AG04450 (cell line): ENCODE data around the gene ERO1B. TPM values are rescaled to one million over a fixed set of nuclear protein-coding genes. Genes with fewer than 3 reads are reported as not detected.

Experiments used
- CTCF ChIA-PET: fragments of 300-600, 350-600 bp; formaldehyde crosslinking; extraction: SDS; loops from one replicate; lab custom pipeline; 2022; ENCODE audit warnings: antibody characterized with exemption, inconsistent platforms; lab: Charles Lee
- POLR2A ChIA-PET: fragments of 350-600 bp; formaldehyde crosslinking; extraction: SDS; loops from one replicate; lab custom pipeline; 2021; ENCODE audit warnings: antibody characterized with exemption, inconsistent platforms; lab: Yijun Ruan, JAX
- DNase-seq: peaks from one replicate; pipeline ENCODE4 v3.0.0-alpha.2; 2011; ENCODE audit warnings: low read depth, low spot score
- H3K27ac ChIP-seq: one replicate; pipeline ENCODE4 v1.5.1; 2012; ENCODE audit warnings: low read depth, low read length, control low read depth
- H3K27me3 ChIP-seq: one replicate; pipeline ENCODE4 v1.6.0; 2012; ENCODE audit warnings: low read length; ENCODE audit not compliant: control insufficient read depth, insufficient read depth
- H3K4me3 ChIP-seq: 2 replicates; pipeline ENCODE4 v1.5.1; 2011; ENCODE audit warnings: mild to moderate bottlenecking, low read depth, low read length, control low read depth
- H3K9me3 ChIP-seq: 2 replicates; pipeline ENCODE4 v1.5.1; 2012; ENCODE audit warnings: low read length; ENCODE audit not compliant: control insufficient read depth, insufficient read depth
- CTCF ChIP-seq: IDR thresholded peaks from 2 replicates; pipeline ENCODE4 v1.5.1; 2011; ENCODE audit warnings: low read depth, low read length, control low read depth, inconsistent platforms
- polyA plus RNA-seq: library from polyadenylated mRNA; depleted of rRNA; stranded (reverse); fragments of >200 nt; gene quantifications from 2 replicates; pipeline ENCODE4 v1.2.3, GENCODE V29; 2011

ERO1B gene
- polyA plus RNA-seq, 1 experiment, result 2.2 TPM

DNA sequence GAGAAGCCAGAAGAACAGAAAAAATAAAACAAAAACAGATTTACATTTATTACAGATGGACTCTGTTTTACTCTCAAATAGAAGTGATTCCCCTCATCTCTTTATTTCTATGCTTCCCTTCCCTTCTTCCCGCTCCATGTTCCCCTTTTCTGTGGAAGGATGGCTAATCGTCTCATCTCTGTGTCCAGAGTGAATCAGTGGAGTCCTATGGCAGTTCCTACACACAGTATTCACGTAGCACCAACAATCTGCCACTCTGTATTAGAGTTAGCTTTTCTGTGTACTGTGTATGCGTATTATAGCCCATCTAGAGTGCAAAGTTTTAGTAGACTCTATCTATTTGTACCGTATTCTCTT lies 6.8 kb upstream of the ERO1B start:
- no peak for TF ChIP-seq CTCF
- Histone ChIP-seq H3K9me3 (no peaks in the 10 kb centered on the region), H3K4me3 (no peak overlapping the region), H3K27ac (no peak overlapping the region), H3K27me3 (peaks cover 10% of the 10 kb centered on the region)
- ChIA-PET POLR2A (no interaction called here), CTCF (no interaction called here)
- no peak for DNase-seq

DNA sequence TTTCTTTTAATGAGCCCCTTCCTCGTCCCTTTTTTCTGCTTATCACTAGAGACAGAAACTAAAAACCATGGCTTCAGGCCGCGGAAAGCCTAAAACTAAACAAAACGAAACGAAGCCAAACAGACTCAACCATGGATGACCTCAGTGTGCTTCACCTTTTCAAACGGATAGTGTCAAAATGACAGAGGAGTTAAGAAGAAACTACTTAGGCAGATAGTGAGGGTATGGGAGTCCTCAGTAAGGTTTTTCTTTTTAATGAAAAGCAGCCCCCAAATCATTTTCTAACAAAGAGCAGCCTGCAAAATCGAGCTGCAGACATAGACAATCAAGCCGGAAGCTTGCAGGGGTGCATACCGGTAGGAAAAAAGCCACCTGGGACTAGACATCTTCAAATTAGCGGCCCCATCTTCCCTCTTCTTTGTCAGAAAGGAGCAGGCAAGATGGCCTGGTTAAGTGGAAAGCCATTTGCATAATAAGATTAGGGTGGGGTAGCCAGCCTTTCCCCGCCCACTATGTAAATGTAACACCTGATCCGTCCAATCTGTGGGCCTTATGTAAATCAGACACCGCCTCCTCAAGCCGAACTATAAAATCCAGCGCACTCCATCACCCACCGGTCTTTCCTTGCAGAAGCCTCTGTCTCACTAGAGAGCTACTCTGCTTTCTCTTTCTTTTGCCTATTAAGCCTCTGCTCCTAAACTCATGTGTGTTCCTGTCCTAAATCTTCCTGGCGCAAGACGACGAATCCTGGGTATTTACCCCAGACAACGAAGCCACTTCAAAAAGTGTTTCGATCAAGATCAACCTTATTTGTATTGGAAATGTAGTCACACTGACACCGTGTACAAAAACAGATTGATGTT lies 6.2 kb upstream of the ERO1B start:
- no peak overlapping the region for H3K27ac ChIP-seq
- POLR2A ChIA-PET, result no interaction called here
- no peaks in the 10 kb centered on the region for H3K9me3 ChIP-seq
- no peak for DNase-seq
- peaks cover 14% of the 10 kb centered on the region for H3K27me3 ChIP-seq
- TF ChIP-seq CTCF, result no peak
- H3K4me3 ChIP-seq, result no peak overlapping the region
- CTCF ChIA-PET, result no interaction called here

GRCh38 chr1:236287356-236287755 lies 5.6 kb upstream of the ERO1B start:
- Histone ChIP-seq H3K27ac (no peak overlapping the region), H3K27me3 (peaks cover 16% of the 10 kb centered on the region), H3K9me3 (no peaks in the 10 kb centered on the region), H3K4me3 (no peak overlapping the region)
- no peak for TF ChIP-seq CTCF
- ChIA-PET POLR2A (no interaction called here), CTCF (no interaction called here)
- DNase-seq, result no peak

DNA sequence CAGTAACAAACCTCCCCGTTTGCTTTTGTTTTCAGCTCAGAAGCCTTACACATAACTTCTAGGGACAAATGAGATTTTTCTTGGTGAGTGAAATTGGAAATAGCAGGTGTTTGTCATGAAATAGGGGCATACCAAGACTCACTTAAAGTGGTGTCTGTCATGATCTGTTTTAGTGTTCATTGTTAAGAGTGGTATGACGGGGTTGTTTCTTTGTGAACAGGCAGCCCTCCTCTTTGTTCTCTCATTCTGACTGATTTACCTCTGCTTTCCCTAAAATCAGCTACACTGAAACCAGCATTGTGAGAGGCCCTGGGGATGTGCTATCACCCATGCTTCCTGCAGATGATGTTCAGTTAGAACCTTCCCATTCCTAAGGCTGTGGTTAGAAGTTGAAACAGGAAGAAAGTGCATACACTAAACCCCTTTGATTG lies 2.5 kb upstream of the ERO1B start:
- no peak for DNase-seq

More for the DNA sequence above, 2.5 kb upstream of the ERO1B start:
- Histone ChIP-seq H3K27me3 (peaks cover 16% of the 10 kb centered on the region), H3K9me3 (no peaks in the 10 kb centered on the region; the same call in 1 of the 2 replicates), H3K27ac (no peak overlapping the region), H3K4me3 (no peak overlapping the region)
- ChIA-PET POLR2A (no interaction called here), CTCF (interaction anchor here (1.1 to 1.9 kb wide), 2 partner anchors 121 to 176 kb away, joined by 3 to 7 read pairs; no protein-coding TSS in a partner anchor)
- TF ChIP-seq CTCF, result no peak
